GM21619 (cell line): ENCODE data around the gene RAB5IF.

Source experiments
- ATAC-seq: cut with Tn5 transposase; IDR thresholded peaks from one replicate; pipeline ENCODE4 v1.9.1; 2021; ENCODE audit not compliant: unreplicated experiment

RAB5IF gene

DNA sequence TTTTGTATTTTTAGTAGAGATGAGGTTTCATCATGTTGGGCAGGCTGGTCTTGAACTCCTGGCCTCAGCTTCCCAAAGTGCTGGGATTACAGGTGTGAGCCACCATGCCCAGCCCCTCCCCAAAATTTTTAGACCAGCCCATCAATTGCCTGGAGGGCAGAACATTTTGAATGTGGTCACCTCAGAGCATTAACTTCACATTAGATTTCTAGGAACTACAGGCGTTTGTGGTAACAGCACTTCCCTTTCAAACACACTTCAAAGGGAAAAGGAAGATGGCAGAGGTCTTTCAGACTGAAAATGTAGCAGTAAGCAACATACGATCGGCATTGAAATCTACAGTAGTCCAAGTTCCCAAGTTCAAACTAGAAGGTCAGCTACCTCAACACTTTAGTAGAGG lies 52.7 kb downstream of the RAB5IF start:
- ATAC-seq = no peak
